Measurements from ENCODE around the gene BCL2. TPM values are rescaled to one million over a fixed set of nuclear protein-coding genes. Genes with fewer than 3 reads are reported as not detected.

BCL2 gene
- total RNA-seq, 1 experiment from 2014 or later = 1.3 TPM

- Histone ChIP-seq H3K23me2 (ENCODE audit: insufficient read length, low read depth, low read length, poor library complexity, severe bottlenecking) (no peaks in the 10 kb centered on the region), H3K79me1 (ENCODE audit: insufficient read depth, low read depth, low read length, poor library complexity, severe bottlenecking) (no peaks in the 10 kb centered on the region), H3K9me3 (ENCODE audit: control insufficient read depth, low read depth, low read length) (no peaks in the 10 kb centered on the region), H3K18ac (ENCODE audit: insufficient read length, low read depth, low read length) (no peak overlapping the region), H4K8ac (replicated peaks; ENCODE audit: insufficient read length, low read depth, low read length) (no peak overlapping the region), H2AFZ (ENCODE audit: low read length) (no peak overlapping the region), H3K27ac (ENCODE audit: insufficient read length, low read depth, low read length) (no peak overlapping the region), H2BK15ac (ENCODE audit: low read depth, low read length) (no peak overlapping the region), H3T11ph (ENCODE audit: low read length) (no peak overlapping the region), H2AK5ac (ENCODE audit: insufficient read length, low read length) (no peak overlapping the region), H2BK20ac (ENCODE audit: low read depth, low read length, poor library complexity, severe bottlenecking) (no peak overlapping the region), H2BK5ac (ENCODE audit: insufficient read length, low read length) (no peak overlapping the region), H3K9ac (ENCODE audit: extremely low read depth, insufficient read length, low read length) (no peak overlapping the region), H3K14ac (ENCODE audit: insufficient read depth, low read length) (no peak overlapping the region), H3K27me3 (ENCODE audit: insufficient read depth, low read length) (no peaks in the 10 kb centered on the region), H4K5ac (ENCODE audit: insufficient read length, low read depth, low read length) (no peak overlapping the region), H4K91ac (ENCODE audit: insufficient read length, low read depth, low read length) (no peak overlapping the region), H3K4me1 (ENCODE audit: insufficient read depth, low read length) (peaks cover 2% of the 10 kb centered on the region; the same call in 1 of the 2 replicates), H3K23ac (ENCODE audit: insufficient read length, low read depth, low read length) (no peak overlapping the region), H3K56ac (ENCODE audit: insufficient read length, low read depth, low read length) (no peak overlapping the region), H4K20me1 (ENCODE audit: control insufficient read depth, insufficient read depth, insufficient read length) (no peaks in the 10 kb centered on the region), H2BK120ac (ENCODE audit: low read depth, low read length, poor library complexity, severe bottlenecking) (no peak overlapping the region), H3K79me2 (ENCODE audit: insufficient read depth, low read length) (no peaks in the 10 kb centered on the region), H2BK12ac (ENCODE audit: insufficient read length, low read depth, low read length) (no peak overlapping the region), H3K4me2 (ENCODE audit: insufficient read depth, insufficient read length, low read length) (no peak overlapping the region), H3K4ac (ENCODE audit: low read depth, low read length) (no peak overlapping the region)
- H3K4me1 Mint-ChIP-seq = peaks cover 25 to 26% of the 10 kb centered on the region in 2 experiments
- H3K9me3 Mint-ChIP-seq = no peaks in the 10 kb centered on the region
- H3K27ac Mint-ChIP-seq = no peak overlapping the region
- no peaks in the 10 kb centered on the region for H3K36me3 Mint-ChIP-seq (ENCODE audit: insufficient read depth in 1 of 3, low read depth in 3 of 3)
- H3K4me3 Mint-ChIP-seq = no peak overlapping the region
- WGBS (ENCODE audit: extremely low coverage, insufficient read length, low lambda C conversion rate) = no CpG with 5 or more reads among the region's 4 CpGs
- no peak for DNase-seq
- TF ChIP-seq CTCF (conservative IDR thresholded peaks at IDR 0.05) = no peak
- no peaks in the 10 kb centered on the region for H3K27me3 Mint-ChIP-seq (ENCODE audit: low read depth)
Observed at GRCh38 chr18:63293935-63294334, 25.6 kb downstream of the BCL2 start.

Data from H9 (cell line).